ENCODE data around the gene OXNAD1.
"Not testable (repeated sequence)": the region's sequence is repeated elsewhere in the genome, so short reads cannot be mapped to it uniquely, and the experiment has no call there.

Gene OXNAD1

DNA sequence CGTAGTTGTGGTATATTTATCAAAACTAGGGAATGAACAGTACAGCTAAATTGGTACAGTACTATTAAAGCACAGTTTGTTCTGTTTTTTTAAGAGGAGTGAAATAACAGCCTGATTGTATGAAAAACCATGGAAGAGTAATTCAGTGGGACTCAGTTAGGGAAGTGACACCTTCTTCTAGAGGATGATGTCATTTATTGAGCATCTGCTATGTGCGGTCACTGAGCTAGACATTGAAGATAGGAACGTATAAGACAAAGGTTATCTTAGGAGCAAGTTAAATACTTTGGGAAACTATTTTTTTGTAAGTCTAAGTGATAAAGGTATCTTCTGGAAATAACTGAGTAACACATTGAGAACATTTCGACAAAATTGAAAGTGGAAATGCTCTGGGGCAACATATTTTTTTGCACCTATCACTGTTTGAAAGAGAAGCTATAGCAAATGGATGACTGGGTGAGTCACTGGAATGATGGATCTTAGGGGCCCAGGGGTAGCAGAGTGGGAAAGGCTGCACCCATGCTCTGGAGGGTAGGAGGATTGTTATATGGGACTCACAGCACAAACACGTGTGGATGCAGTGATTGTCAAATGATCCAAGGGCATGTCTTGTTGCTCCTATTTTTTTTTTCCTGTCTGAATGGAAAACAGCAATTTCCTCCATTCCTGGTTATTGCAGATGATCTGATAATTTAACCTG is 43.0 kb downstream of the OXNAD1 start:
- DNase-seq: no peak

DNA sequence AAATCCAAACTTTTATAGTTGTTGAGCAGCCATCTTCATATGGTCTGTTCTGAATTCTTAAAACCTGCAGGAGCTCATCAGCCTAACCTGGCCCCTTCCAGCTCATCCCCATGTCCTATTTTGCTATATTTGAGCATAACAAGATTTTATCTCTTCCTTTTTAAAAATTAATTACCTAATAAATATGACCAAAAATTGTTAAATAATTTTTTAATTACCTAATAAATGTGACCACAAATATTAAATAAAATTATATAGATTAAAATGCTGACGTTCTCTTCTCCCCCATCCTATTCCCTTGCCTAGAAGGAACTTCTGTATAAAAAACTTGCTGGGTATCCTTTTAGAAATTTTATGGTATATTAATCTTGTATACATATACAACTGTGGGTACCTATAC is 43.7 kb downstream of the OXNAD1 start:
- DNase-seq: no peak

DNA sequence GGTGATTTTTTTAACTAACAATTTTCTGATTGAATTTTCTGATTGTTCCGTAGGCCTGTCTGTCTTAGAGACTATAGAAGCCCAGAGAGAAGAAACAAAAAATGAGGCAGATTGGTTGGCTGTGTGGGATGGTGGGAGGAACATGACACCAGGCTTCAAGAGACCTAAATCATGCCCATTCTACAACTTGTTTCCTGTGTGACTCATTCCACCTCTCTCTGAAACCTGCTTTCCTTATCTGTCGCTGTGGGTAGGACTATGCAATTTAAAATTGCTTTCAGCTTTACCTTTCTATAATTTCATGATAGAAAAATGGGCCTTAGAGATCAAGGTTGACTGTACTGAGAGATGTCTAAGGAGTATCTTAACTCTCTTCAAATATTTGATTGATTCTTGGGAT is 44.5 kb downstream of the OXNAD1 start:
- DNase-seq: peak in 1 of 2 experiments; percentile 53

DNA sequence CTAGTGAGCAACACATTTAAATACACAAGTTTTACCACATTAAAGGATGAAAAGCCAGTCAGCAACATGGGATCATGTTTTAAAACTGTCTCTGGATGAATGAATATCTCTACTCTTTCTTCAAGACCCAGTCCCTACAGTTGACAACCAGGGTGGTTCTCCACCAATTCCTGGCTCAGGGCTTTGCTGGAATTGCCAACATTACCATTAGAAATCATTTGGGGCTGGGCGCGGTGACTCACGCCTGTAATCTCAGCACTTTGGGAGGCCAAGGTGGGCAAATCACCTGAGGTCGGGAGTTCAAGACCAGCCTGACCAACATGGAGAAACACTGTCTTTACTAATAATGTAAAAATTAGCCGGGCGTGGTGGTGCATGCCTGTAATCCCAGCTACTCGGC is 45.5 kb downstream of the OXNAD1 start:
- not testable (repeated sequence) for DNase-seq

DNA sequence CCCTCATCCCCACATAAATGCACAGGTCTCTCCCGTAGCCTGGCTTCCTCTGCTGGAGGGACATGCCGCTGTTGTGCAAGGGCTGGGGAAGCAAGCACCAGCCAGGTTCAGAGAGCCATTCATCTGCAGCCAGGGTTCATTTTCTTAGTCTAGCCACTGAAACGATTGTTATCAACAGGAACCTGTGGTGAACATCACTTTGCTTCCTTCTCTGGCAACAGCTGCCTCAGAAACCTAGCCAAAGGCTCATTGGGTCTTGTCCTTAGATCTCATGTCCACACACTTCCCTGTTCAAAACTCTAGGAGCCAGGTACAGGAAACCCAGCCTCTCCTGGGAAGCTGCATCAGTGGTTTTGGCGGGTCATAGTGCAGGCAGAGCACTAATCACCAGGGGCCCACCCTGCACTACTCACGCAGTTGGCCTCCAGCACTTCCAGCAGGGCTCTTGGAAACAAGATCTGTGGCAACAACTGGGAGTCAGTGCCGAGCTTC is 47.0 kb downstream of the OXNAD1 start:
- peak in 1 of 2 experiments; percentile 53 for DNase-seq

DNA sequence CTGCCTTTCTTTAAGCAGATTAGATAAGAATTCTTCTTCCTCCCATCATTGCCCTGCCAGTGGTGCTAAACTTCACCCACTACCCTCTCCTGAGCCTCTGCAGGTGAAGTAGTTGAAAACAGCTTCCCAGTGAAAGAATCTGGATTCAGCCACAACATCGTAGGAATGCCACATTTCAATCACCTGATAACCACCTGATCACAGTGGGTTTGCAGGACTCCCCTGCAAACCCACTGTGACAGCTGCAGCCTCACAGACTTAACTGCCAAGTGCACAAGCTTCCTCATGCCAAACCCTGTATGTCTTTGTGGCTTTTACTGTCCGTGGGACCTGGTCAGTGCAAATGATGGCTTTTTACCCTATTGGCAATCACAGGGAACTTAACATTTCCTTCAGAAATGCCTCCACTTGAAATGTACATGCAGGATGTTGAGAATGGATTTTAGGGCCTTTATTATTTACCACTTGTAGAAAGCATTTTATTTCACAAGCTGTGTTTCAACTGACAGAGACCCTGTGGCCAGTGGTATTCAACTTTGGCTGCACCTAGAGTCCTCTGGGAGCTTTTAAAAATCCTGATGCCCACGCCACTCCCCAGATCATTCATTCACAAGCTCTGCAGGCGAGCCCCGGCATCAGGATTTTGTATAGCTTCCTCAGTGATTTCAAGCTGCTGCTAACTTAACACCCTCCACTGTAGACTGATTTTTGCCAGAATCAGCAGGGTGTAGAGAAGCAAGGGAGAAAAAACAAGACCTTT is 49.1 kb downstream of the OXNAD1 start:
- DNase-seq: no peak

DNA sequence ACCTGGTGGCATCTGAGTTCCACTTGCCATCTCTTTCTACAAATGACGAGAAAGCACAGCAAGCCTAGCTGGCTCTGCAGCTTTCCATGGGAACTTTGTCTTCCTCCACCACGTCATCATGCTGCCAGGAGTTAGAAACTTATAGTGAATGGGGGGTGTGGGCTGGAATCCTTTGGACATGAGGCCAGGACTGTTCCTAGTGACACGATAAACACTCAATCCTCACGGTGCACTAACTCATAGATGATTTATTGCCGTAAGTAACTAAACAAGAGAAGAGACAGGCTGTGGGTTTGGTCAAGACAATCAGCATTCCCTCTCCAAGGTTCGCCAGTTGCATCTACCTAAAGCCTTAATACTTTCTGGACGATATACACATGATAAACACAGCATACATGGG is 50.6 kb downstream of the OXNAD1 start:
- no peak for DNase-seq

DNA sequence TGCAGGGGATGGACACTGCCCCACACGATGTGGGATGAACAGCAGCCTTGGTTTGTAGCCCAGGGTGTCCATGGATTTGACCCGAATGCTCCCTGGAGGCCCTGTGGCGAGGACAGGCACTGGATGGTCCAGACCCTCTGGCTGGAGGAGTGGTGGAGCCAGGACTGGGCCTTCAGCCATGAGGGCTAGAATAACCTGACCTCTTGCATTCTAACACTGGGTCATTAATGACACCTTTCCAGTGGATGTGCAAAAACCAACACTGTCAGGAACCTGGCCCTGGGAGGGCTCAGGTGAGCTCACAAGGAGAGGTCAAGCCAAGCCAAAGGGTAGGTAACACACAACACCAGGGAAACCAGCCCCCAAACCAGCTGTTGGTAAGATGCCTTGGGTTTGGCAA is 51.4 kb downstream of the OXNAD1 start:
- no peak for DNase-seq

DNA sequence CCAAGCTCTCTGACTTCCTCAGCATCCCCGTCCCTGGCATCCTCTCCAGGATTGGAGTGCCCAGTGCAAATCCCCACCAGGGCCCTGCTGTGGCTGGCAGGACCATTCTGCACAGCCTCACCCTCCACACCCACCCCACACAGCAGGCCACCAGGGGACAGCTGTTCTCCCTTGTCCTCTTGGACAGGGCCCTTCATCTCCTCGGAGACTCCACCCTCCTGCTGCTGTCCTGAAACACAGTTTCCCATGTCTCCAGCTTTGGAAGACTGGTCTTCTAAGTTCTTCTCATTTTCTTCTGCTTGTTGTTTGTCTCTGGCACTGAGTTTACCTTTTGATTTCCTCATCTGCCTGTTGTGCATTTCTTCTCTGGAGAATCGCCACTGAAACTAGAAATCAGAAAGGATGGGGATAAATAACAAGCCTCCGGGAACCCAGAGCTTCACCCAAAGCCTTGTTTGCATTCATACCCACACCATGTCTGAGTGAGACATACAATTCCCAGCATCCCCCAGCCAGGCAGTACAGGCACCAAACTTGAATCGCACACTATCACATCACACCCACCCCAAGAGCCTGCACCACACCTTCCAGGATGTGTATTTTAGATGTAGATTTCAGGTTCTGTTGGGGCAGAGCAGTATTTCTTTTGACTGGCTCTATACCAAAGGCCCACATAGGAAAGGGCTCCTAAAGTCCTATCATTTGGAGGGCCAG is 52.0 kb downstream of the OXNAD1 start:
- no peak for DNase-seq

DNA sequence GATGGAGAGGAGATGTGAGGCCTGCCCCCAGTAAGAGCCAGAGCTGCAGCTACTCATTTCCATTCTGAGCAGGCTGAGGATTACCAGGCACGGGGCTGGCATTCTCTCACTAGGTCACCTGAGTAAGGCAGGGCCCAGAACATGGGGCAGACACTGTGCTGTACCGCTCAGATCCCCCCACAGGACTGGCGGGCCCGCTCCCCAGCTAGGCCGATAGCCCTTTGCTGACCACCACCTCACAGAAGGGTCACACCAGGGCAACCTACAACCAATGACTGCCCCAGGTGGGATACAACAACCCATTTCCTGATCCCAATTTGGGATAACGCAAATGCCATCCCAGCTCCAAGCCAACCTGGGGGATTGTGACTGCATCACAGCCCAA is 52.5 kb downstream of the OXNAD1 start:
- no peak for DNase-seq

DNA sequence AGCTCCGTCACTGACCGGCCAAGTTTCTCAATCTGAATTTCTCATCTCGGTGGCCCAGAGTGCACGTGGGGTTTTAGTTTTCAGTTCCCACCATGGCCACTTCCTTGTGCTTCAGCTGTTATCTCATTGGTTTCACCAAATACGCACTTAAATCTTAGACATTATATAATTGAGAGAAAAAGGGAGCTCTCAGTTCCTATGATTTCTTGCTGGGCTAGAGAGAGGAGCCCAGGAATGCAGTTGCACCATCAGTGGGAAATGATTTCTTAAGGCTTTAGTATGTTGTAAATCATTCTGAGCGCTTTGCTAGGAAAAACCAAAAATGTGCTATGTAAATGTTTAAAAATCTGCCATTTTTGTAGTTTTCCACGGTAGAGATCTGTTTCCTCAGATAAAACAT is 53.2 kb downstream of the OXNAD1 start:
- no peak for DNase-seq

DNA sequence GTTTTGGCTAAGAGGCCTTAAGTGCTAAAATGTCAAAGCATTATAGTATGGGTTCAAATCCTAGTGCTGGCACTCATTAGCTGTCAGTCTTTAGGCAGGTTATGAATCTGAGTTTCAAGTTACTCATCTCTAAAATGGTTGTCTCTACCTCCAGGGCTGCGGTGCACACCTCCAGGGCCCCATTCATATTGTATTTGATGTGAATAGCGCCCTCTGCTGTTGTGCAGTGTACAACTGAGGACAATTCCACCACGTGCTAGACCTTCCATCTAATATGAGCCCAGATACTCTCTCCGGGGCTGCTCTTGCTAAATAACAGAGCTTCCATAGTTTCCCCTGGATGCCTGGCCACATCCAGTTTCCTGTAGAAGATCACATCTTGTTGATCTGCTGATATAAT is 54.3 kb downstream of the OXNAD1 start:
- peak; percentile 85 to 89 for DNase-seq

DNA sequence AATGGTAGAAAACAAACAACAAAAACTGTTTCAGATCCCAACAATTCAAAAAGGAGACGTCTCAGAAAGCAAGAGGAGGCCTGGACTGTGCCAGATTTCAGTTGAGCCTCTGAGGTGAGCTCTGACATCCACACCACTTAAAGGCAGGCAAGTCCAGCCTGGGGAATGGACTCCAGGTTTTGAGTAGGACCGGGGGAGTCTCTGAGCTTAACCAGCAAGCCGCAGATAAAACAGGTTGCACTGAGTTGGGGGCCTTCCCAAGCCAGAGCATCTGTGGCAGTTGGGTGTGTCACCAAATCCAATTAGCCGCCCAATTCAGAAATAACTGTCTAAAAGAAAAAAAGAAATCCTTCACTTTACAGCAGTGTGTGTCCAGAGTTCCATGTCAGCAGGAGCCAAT is 54.7 kb downstream of the OXNAD1 start:
- no peak for DNase-seq

DNA sequence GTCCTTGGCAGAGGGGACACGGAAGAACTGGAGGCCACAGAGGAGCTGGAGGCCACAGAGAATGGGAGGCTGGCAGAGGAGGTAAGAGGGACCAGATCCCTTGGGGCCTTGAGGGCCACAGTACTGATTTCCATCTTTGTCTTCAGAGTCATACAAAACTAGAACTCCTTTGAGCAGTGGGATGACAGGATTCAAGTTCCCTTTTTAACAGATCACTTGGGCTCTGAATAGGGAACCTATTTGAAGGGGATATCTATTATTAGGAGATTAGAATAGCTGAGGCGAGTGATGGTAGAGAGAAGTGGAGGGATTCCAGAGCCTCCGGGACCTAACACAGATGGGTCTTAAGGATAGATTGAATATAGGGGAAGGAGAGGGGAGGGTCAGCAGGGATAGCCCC is 55.7 kb downstream of the OXNAD1 start:
- no peak for DNase-seq

DNA sequence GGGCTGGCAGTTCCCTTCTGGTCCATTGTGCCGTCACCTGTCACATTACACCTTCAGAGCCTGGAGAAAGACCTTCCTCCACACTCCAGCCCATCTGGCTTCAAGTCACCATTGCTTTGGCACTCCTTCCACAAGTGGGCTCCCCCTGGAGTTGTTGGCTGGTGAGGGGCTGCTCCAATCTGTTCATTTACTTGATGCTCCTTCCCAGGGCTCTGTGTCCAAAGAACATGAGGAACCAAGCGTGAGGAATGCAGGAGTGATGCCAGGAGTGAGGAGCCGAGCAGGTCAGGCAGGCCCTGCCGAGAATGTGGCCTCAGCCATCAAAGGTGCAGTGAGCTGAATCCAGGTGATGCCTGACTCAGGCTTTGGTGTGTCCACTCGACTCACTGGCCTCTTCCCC is 57.2 kb downstream of the OXNAD1 start:
- DNase-seq: no peak

DNA sequence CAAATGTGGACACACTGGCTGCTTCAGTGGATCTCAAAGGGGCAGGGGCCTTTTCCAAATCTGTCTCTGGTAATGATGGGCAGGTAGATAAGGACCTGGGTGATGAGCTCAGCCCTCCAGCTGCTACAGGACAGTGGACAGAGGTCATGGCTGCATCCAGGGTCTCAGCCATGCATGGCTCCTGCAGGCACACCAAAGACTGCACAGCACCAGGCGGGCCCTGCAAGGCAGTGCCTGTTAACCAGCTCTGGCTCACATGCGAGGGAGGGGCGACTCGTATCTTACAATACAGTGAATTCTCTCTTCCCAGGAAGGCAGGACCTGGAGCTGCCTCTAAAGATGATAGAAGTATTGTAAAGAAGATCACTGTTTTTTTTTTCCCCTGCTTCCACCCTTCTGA is 58.7 kb downstream of the OXNAD1 start:
- no peak for DNase-seq

DNA sequence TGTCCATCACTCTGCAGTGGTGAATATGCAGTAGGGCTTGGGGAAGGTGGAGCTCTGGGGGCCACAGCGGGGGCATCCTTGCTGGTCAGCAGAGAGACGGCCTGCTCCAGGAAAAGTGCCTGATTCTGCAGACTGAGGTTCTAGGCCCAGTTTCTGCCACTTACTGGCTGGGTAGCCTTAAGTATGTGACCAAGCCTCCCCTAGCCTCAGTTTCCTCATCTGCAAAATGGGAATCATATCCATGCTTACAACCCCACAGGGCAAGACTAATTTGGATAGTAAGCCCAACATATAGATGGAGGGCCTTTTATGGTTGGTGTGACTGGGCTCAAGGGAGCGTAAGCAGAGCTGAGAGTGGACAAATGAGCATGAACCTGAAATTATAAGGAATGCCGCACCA is 60.8 kb downstream of the OXNAD1 start:
- no peak for DNase-seq

DNA sequence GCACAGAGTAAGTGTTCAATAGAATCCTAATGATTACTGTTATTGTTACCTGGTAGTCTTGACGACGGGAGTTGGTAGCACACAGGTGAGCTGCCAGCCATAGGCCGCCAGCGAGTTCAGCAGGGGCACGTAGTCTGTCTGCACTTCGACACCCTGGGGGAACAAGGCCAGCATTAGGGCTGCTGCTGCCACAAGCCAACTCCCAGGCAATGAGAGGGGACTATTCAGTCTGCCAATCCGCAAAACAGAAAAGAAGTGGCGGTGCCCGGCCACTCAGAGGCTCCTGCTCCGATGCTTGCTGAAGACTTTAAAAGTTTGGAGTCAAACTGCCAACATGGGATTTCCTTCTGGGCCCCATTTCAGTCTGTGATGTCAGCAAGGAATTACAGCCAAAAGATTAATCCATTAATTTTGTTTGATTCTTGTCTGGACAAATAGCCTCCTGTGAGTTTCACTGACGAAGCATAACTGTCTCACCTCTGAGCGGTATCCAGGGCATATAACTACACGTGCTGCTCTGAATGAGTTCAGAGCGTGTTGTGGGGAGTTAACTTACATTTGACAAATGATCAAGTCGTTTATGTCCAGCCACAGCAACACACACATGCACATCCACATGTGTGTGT is 61.8 kb downstream of the OXNAD1 start:
- DNase-seq: no peak

DNA sequence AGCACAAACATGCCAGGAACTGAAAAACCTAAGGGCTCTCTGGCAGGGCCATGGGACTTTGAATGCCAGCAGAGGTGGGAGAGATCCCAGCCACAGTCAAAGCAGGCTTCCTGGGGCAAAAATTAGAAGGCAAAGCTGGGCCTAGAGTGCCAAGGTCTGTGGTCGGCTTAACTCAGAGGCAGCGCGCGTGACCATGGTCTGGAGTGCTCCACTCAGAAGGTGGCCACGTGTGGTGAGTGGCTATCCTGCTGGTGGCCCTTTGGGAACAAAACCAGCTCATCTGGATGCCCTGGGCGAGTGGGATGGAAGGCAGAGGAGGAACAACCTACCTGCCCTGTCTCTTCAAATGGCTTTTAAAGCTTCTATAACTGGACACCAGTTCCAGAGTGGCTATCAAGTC is 63.1 kb downstream of the OXNAD1 start:
- no peak for DNase-seq

DNA sequence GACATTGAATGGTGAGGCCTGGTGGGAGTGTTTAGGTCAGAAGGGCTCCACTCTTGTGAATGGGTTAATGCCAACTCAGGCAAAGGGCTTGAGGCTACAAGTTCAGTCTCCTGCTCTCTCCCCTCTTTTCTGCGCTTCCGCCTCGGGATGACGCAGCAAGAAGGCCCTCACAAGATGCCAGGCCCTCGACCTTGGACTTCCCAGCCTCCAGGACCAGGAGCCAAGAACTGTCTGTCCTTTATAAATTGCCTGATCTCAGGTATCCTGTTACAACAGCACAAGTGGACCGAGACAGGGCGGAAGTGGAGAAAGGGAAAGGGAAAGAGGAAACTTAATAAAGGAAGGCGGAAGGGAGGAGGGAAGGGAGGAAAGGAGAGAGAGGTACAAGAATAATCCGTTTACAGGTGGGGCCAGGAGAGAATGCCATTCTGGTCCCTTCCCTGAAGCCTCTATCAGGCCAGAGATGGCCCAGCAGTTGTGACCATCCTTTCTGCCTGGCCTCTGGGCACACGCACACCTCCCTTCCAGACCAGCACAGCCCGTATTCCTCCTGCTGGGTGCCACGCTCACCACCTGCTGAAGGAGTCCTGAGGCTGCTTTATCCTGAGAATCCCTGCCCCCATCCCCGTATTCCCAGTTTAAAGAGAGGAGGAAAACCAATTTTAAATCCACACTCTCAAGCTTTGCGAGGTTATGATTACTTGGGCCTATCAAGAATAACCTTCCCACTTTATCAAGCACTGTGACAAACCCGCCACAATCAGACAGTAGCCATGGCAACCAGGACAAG is 64.2 kb downstream of the OXNAD1 start:
- DNase-seq: no peak

DNA sequence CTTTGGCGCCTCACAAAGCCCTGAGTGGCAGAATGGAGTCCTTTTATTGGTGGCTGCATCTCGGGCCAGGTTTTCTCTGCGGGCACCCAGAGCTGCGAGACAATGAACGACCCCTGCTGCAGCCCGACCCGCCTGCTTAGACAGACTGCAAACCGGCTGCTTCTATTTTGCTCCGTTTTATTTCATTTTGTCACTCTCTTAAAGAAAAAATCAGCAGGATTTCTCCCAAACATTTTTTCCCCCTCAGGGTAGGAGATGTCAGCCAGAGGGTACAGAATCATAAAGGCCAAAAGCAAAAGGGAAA is 64.8 kb downstream of the OXNAD1 start:
- DNase-seq: no peak

DNA sequence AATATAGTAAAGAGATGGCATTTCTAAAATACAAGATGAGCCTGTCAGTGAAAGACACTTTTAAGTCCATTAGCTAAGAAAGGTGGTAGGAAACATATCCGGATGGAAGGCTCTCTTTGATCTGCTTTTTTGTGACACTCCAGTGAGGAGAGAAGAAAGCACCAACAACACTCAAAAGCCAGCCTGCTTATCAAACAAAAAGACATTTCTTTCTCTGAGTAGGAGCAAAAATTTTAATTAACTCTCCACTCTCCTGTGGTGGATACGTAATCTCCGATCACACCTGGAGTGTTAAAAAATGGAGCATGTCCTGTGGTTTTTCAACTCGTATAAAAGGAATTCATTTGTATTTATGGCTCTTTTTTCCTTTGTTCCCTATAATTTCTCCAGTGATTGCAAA is 65.3 kb downstream of the OXNAD1 start:
- DNase-seq: no peak

Measured in activated CD4-positive, alpha-beta T cell treated with anti-CD3 and anti-CD28 coated beads, Interleukin-2, amount 50 U/mL, for 48 hours (primary cell).